Heart left ventricle (tissue), 13 donors: ENCODE measurements around the gene NRROS.

Experiments used
- POLR2A ChIP-seq, 2 donors: fragments of 450-650 bp; IDR thresholded peaks; one replicate each; pipeline ENCODE4 v1.6.1; 2017; ENCODE audit warnings: antibody characterized with exemption in 2 of 2, mild to moderate bottlenecking in 2 of 2, moderate library complexity in 2 of 2
- TF ChIP-seq, protein P1 (sequence below), 12 donors: fragments of 200-600 bp; sonication (generic) in 4 of 12; IDR thresholded peaks; one replicate each; pipeline versions ENCODE4 v1.5.0 to v1.8.0; 2018 to 2022; ENCODE audit warnings: antibody characterized with exemption in 12 of 12, mild to moderate bottlenecking in 5 of 12
- donor health status: ischemic (EF 13 %, LVEDD 7.1; RV severe dilation, severe dysfunction).
- donor health status: DM: no; HTN: yes; CAD: no.
- donor health status: DM: no; HTN: no; CAD: no.
- donor health status: ischemic (EF 25% LVEDD 6.9; RV normal size, moderate dysfunction).
- donor health status: ischemic (EF 25% LVEDD 5.7; RV mildly dilated, moderate dysfunction).
- donor health status: ischemic (EF 35%, LVEDD 5.7; RV mildly dilated, moderate dysfunction).
- donor health status: nonischemic (EF 11% LVEDD 7.7; RV severe dilation, severe dysfunction).
- donor health status: DM: yes; HTN: yes; CAD: no.
- donor health status: PGD.
- donor health status: ischemic (EF 29% LVEDD 5.4; RV normal size, mild dysfunction).
- donor health status: nonischemic (EF 23%, LVEDD 6.1; RV moderate dilation, normal function).

DNA sequence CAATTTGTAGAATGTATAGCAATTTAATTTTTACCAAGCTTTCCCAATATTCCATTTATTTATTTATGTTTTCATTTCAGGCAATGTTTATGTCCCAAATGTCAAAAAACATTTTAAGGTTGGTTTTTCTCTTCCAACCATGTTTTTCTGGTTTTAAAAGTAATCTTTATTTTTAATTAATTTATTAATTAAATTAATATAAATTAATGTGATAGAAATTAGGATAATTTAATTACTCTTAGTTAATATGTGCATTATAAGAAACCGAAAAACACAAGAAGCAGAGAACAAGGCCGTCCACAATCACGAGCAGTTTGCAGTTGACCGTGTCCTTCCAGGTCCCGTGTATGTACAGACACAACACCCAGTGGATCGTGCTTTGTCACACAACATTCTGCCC, 36.8 kb upstream of the NRROS start:
- TF ChIP-seq, protein P1, sequence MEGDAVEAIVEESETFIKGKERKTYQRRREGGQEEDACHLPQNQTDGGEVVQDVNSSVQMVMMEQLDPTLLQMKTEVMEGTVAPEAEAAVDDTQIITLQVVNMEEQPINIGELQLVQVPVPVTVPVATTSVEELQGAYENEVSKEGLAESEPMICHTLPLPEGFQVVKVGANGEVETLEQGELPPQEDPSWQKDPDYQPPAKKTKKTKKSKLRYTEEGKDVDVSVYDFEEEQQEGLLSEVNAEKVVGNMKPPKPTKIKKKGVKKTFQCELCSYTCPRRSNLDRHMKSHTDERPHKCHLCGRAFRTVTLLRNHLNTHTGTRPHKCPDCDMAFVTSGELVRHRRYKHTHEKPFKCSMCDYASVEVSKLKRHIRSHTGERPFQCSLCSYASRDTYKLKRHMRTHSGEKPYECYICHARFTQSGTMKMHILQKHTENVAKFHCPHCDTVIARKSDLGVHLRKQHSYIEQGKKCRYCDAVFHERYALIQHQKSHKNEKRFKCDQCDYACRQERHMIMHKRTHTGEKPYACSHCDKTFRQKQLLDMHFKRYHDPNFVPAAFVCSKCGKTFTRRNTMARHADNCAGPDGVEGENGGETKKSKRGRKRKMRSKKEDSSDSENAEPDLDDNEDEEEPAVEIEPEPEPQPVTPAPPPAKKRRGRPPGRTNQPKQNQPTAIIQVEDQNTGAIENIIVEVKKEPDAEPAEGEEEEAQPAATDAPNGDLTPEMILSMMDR (IDR thresholded peaks at IDR 0.05) = no peak
- no peak for TF ChIP-seq POLR2A (IDR thresholded peaks at IDR 0.05)
